Liver (tissue), 9 donors: ENCODE results near the gene IFNLR1. TPM values are rescaled to one million over a fixed set of nuclear protein-coding genes. Genes with fewer than 3 reads are reported as not detected.

ENCODE experiments used
- DNase-seq: peaks from one replicate; pipeline ENCODE4 v3.0.0-alpha.2; 2017; ENCODE audit warnings: low spot score
- H3K27ac ChIP-seq, 2 donors: one replicate each; pipeline ENCODE4 v1.7.0; 2013; ENCODE audit warnings: inconsistent platforms in 2 of 2, low read length in 2 of 2, control low read depth in 1 of 2, low read depth in 1 of 2, mild to moderate bottlenecking in 1 of 2
- H3K27me3 ChIP-seq, 4 donors: one replicate each; pipeline versions ENCODE4 v1.6.1 to v1.7.0; 2013; ENCODE audit warnings: low read length in 3 of 4, inconsistent platforms in 1 of 4, mild to moderate bottlenecking in 1 of 4, moderate library complexity in 1 of 4; ENCODE audit not compliant: control insufficient read depth in 4 of 4, insufficient read depth in 4 of 4
- H3K36me3 ChIP-seq, 4 donors: one replicate each; pipeline versions ENCODE4 v1.6.1 to v1.7.0; 2013; ENCODE audit warnings: low read length in 3 of 4, mild to moderate bottlenecking in 3 of 4, low read depth in 1 of 4, moderate library complexity in 1 of 4; ENCODE audit not compliant: control insufficient read depth in 4 of 4, insufficient read depth in 3 of 4
- H3K4me1 ChIP-seq, 4 donors: one replicate each; pipeline versions ENCODE4 v1.6.1 to v1.7.0; 2013; ENCODE audit warnings: low read length in 3 of 4, mild to moderate bottlenecking in 3 of 4, moderate library complexity in 1 of 4; ENCODE audit not compliant: control insufficient read depth in 4 of 4, insufficient read depth in 4 of 4
- H3K4me3 ChIP-seq, 3 donors: one replicate each; pipeline versions ENCODE4 v1.6.1 to v1.7.0; 2013; ENCODE audit warnings: low read length in 3 of 3, control low read depth in 1 of 3, low read depth in 1 of 3, mild to moderate bottlenecking in 1 of 3
- H3K9ac ChIP-seq, 2 donors: one replicate each; pipeline ENCODE4 v1.7.0; 2013; ENCODE audit warnings: low read length in 2 of 2, mild to moderate bottlenecking in 2 of 2, moderate library complexity in 2 of 2, control low read depth in 1 of 2, low read depth in 1 of 2
- H3K9me3 ChIP-seq, 4 donors: one replicate each; pipeline versions ENCODE4 v1.6.1 to v1.7.0; 2013; ENCODE audit warnings: low read length in 3 of 4; ENCODE audit not compliant: control insufficient read depth in 4 of 4
- EGR1 ChIP-seq, 2 donors: IDR thresholded peaks; 2 replicates each; pipeline ENCODE4 v1.6.1; 2016 to 2018; ENCODE audit warnings: antibody characterized with exemption in 2 of 2, low read depth in 2 of 2
- FOXA1 ChIP-seq: IDR thresholded peaks from 2 replicates; pipeline ENCODE4 v1.6.1; 2016; ENCODE audit warnings: antibody characterized with exemption
- FOXA2 ChIP-seq: IDR thresholded peaks from 2 replicates; pipeline ENCODE4 v1.6.1; 2016; ENCODE audit warnings: antibody characterized with exemption
- GABPA ChIP-seq, 2 donors: IDR thresholded peaks in 1 of 2; conservative IDR thresholded peaks in 1 of 2; 2 replicates each; pipeline ENCODE4 v1.6.1; 2016; ENCODE audit warnings: antibody characterized with exemption in 2 of 2, mild to moderate bottlenecking in 1 of 2, moderate library complexity in 1 of 2
- HNF4A ChIP-seq, 2 donors: conservative IDR thresholded peaks; 2 replicates each; pipeline ENCODE4 v1.6.1; 2016; ENCODE audit warnings: antibody characterized with exemption in 2 of 2, mild to moderate bottlenecking in 2 of 2
- HNF4G ChIP-seq: IDR thresholded peaks from 2 replicates; pipeline ENCODE4 v1.6.1; 2016; ENCODE audit warnings: antibody characterized with exemption
- JUND ChIP-seq, 2 donors: IDR thresholded peaks; 2 replicates each; pipeline ENCODE4 v1.6.1; 2016; ENCODE audit warnings: antibody characterized with exemption in 2 of 2
- NR2F2 ChIP-seq: IDR thresholded peaks from 2 replicates; pipeline ENCODE4 v1.6.1; 2016; ENCODE audit warnings: antibody characterized with exemption
- RAD21 ChIP-seq, 2 donors: IDR thresholded peaks; 2 replicates each; pipeline ENCODE4 v1.6.1; 2016; ENCODE audit warnings: antibody characterized with exemption in 2 of 2, mild to moderate bottlenecking in 2 of 2
- RXRA ChIP-seq, 2 donors: IDR thresholded peaks; 2 replicates each; pipeline ENCODE4 v1.6.1; 2017 to 2018; ENCODE audit warnings: antibody characterized with exemption in 2 of 2, mild to moderate bottlenecking in 1 of 2
- YY1 ChIP-seq: IDR thresholded peaks from 2 replicates; pipeline ENCODE4 v1.6.1; 2016; ENCODE audit warnings: antibody characterized with exemption, mild to moderate bottlenecking
- WGBS: extraction: QIAGEN DNeasy Blood & Tissue Kit; methylation state at CpG from one replicate; pipeline ENCODE4 v1.1.7; 2013; 5-methylcytosine and 5-hydroxymethylcytosine counted together
- polyA plus RNA-seq, 2 donors: library from polyadenylated mRNA; stranded (reverse) in 1 of 2; unstranded in 1 of 2; fragments of 200-250 nt in 1 of 2; fragments of >200 nt in 1 of 2; fragmentation: Nextera tagmentation in 1 of 2; extraction: Ambion mirVana in 1 of 2; gene quantifications; one replicate each; pipeline versions ENCODE4 v1.2.1 to v1.2.3, GENCODE V29; 2013 to 2015
- total RNA-seq, 2 donors: library from RNA; depleted of rRNA; stranded (reverse); fragments of >200 nt; gene quantifications; one replicate each; pipeline ENCODE4 v1.2.3, GENCODE V29; 2014
- TF ChIP-seq, protein P1 (sequence below): fragments of 150-350 bp; IDR thresholded peaks from 2 replicates; pipeline ENCODE4 v1.5.1; 2017; ENCODE audit warnings: improper control_type of control experiment, low read depth, low read length; ENCODE audit not compliant: missing input control
- TF ChIP-seq, protein P2 (sequence below): IDR thresholded peaks from 2 replicates; pipeline ENCODE4 v1.6.1; 2016; ENCODE audit warnings: antibody characterized with exemption
- TF ChIP-seq, protein P3 (sequence below): IDR thresholded peaks from 2 replicates; pipeline ENCODE4 v1.6.1; 2016; ENCODE audit warnings: antibody characterized with exemption
- donor health status: healthy.
- donor health status: healthy.
- donor health status: healthy.
- donor health status: healthy.
- donor health status: healthy.

Gene IFNLR1
- total and polyA plus RNA-seq, 4 donors = 2.2 to 6.4 (median 3.5) TPM

DNA sequence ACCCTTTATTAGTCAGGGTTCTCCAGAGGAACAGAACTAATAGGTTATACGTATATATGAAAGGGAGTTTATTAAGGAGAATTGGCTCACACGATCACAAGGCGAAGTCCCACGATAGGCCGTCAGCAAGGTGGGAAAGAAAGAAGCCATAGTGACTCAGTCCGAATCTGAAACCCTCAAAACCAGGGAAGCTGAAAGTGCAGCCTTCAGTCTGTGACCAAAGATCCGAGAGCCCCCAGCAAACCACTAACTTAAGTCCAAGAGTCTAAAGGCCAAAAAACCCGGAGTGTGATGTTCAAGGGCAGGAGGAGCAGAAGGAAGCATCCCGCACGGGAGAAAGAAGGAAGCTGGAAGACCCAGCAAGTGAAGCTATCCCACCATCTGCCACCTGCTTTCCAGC lies 9.9 kb downstream of the IFNLR1 start (continued):
- TF ChIP-seq, protein P1, sequence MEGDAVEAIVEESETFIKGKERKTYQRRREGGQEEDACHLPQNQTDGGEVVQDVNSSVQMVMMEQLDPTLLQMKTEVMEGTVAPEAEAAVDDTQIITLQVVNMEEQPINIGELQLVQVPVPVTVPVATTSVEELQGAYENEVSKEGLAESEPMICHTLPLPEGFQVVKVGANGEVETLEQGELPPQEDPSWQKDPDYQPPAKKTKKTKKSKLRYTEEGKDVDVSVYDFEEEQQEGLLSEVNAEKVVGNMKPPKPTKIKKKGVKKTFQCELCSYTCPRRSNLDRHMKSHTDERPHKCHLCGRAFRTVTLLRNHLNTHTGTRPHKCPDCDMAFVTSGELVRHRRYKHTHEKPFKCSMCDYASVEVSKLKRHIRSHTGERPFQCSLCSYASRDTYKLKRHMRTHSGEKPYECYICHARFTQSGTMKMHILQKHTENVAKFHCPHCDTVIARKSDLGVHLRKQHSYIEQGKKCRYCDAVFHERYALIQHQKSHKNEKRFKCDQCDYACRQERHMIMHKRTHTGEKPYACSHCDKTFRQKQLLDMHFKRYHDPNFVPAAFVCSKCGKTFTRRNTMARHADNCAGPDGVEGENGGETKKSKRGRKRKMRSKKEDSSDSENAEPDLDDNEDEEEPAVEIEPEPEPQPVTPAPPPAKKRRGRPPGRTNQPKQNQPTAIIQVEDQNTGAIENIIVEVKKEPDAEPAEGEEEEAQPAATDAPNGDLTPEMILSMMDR = no peak
- no peak for TF ChIP-seq HNF4G
- no peak for TF ChIP-seq FOXA1
- no peak for TF ChIP-seq NR2F2

DNA sequence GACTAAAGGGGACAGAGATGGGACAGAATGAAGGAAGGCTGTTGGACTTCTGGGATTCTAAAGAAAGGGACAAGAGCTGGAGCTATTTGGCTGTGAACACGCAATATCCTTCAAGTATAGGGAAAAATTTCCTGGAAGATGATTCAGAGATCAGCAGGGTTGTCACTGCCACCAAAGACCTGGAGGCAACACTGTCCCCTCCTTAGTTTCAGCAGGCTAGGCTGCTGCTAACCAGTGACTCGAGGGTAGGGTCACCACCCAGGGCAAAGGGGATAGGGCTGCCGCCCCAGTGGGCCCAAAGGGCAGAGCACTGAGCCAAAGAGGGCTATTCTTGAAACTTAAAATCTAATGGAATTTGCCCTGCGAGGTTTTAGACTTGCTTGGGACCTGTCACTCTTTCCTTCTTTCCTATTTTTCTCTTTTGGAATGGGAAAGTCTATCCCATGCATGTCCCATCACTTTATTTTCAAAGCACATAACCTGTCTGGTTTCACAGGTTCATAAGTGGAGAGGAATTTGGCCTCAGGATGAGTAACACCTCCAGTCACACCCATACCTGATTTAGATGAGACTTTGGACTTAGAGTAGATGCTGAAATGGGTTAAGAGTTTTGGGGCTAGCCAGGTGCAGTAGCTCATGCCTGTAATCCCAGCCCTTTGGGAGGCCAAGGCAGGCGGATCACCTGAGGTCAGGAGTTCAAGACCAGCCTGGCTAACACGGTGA lies 11.9 kb downstream of the IFNLR1 start:
- DNase-seq = no peak
- peaks cover 0 to 11% (median 5%) of the 10 kb centered on the region in 4 donors for H3K4me1 ChIP-seq
- no peaks in the 10 kb centered on the region for H3K9me3 ChIP-seq
- no peak overlapping the region for H3K9ac ChIP-seq
- H3K36me3 ChIP-seq = peaks cover 0 to 9% (median 2%) of the 10 kb centered on the region in 4 donors
- TF ChIP-seq EGR1 (IDR thresholded peaks at IDR 0.05; ENCODE audit: low read depth in 2 of 2) (no peak), GABPA (IDR thresholded peaks at IDR 0.05 in 1 of 2, conservative IDR thresholded peaks at IDR 0.05 in 1 of 2) (no peak), HNF4A (conservative IDR thresholded peaks at IDR 0.05) (no peak), NR2F2 (no peak), RAD21 (IDR thresholded peaks at IDR 0.05) (no peak), JUND (IDR thresholded peaks at IDR 0.05) (no peak), FOXA2 (no peak), YY1 (no peak), RXRA (IDR thresholded peaks at IDR 0.05) (no peak)
- TF ChIP-seq, protein P2, sequence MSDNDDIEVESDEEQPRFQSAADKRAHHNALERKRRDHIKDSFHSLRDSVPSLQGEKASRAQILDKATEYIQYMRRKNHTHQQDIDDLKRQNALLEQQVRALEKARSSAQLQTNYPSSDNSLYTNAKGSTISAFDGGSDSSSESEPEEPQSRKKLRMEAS = no peak
- TF ChIP-seq, protein P1 = no peak
- TF ChIP-seq, protein P3, sequence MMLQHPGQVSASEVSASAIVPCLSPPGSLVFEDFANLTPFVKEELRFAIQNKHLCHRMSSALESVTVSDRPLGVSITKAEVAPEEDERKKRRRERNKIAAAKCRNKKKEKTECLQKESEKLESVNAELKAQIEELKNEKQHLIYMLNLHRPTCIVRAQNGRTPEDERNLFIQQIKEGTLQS = no peak
- H3K4me3 ChIP-seq = no peak overlapping the region
- no peaks in the 10 kb centered on the region for H3K27me3 ChIP-seq
- WGBS = 85% methylated on average over 6 of the region's 6 CpGs
- H3K27ac ChIP-seq = no peak overlapping the region

DNA sequence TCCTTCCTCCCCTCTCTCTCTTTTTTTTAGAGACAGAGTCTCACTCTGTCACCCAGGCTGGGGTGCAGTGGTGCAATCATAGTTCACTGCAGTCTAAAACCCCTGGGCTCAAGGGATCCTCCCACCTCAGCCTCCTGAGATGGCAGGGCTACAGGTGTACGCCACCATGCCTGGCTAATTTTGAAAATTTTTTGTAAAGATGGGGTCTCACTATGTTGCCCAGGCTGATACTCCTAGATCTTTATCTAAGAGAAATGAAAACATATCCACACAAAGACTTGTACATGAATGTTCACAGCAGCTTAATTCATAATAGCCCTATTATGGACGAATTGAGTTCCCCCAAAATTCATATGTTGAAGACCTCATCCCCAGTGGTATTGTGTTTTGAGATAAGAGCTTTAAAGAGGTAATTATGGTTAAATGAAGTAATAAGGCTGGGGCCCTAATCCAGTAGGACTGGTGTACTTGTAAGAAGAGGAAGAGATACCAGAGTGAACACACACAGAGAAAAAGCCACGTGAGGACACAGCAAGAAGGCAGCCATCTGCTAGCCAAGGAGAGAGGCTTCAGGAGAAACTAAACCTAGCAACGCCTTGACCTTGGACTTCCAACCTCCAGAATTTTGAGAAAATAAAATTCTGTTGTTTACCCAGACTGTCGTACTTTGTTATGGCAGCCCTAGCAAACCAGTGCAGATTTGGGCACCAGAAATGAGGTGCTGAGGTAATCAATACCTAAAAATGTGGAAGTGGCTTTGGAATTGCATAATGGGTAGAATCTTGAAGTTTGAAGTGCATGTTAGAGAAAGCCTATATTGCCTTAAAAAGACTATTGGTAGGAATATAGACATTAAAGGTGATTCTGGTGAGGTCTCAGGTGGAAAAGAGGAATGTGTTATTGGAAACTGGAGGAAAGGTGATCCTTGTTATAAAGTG lies 13.2 kb downstream of the IFNLR1 start:
- 86% methylated on average over 5 of the region's 5 CpGs for WGBS

More for the DNA sequence above, 13.2 kb downstream of the IFNLR1 start:
- TF ChIP-seq, protein P3 = no peak
- TF ChIP-seq EGR1 (IDR thresholded peaks at IDR 0.05; ENCODE audit: low read depth in 2 of 2) = no peak
- Histone ChIP-seq H3K4me3 (no peak overlapping the region), H3K4me1 (no peaks in the 10 kb centered on the region), H3K9ac (no peak overlapping the region), H3K27ac (no peak overlapping the region), H3K36me3 (peaks cover 0 to 14% (median 4%) of the 10 kb centered on the region in 4 donors), H3K9me3 (no peaks in the 10 kb centered on the region), H3K27me3 (no peaks in the 10 kb centered on the region)
- DNase-seq = no peak
